ENCODE measurements around the gene C4BPA. TPM values are rescaled to one million over a fixed set of nuclear protein-coding genes. Genes with fewer than 3 reads are reported as not detected.

The C4BPA gene
- polyA plus RNA-seq, 1 of the 3 experiments (the other 2 are of a cell fraction) = not detected

DNA sequence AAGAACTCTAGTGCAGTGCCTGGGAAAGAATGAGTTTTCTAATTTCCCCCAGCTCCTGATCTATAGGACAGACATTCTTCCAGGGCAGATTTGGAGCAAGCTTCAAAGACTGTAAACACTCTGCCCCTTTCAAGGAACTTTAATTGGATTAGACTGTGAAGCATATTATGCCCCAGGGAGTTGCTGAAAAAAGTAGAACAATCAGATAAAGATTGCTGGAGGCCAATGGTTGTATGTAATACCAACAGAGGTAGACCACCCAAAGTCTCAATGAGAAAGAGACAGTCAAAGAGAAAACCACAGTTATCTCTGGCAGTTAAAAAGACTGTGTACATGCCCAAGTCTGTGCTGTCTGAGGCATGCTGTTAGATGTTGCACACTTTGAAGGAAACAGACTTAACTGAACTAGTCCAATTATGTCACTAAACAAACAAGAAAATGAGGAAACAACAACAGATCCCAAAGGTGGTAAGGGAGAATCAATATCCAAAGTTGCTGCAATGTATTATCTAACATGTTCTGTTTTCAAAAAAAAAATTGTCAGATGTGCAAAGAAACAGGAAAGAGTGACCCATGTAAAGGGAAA is 24.4 kb downstream of the C4BPA start:
- Histone ChIP-seq H3K36me3 (replicated peaks in 1 of 2; ENCODE audit: control insufficient read depth in 1 of 2, insufficient read depth in 2 of 2, low read length in 1 of 2) (no peaks in the 10 kb centered on the region), H3K4me3 (ENCODE audit: low read depth in 2 of 2, low read length in 1 of 2) (no peak overlapping the region), H3K27me3 (ENCODE audit: insufficient read depth) (no peaks in the 10 kb centered on the region), H3K4me1 (ENCODE audit: control insufficient read depth in 1 of 2, insufficient read depth in 2 of 2, low read depth in 1 of 2, low read length in 1 of 2) (no peaks in the 10 kb centered on the region), H3K79me2 (ENCODE audit: insufficient read depth) (no peaks in the 10 kb centered on the region), H3K9me2 (no peaks in the 10 kb centered on the region), H3K9ac (no peak overlapping the region), H3F3A (replicated peaks; ENCODE audit: insufficient read depth) (no peaks in the 10 kb centered on the region), H3K4me2 (no peak overlapping the region), H4K20me1 (ENCODE audit: insufficient read depth) (no peaks in the 10 kb centered on the region), H2AFZ (ENCODE audit: low read depth) (no peak overlapping the region), H3K27ac (ENCODE audit: low read depth in 2 of 2, low read length in 1 of 2) (no peak overlapping the region), H3K9me3 (no peaks in the 10 kb centered on the region)
- no peak for TF ChIP-seq JUND (IDR thresholded peaks at IDR 0.05)
- no peak for TF ChIP-seq USF1 (IDR thresholded peaks at IDR 0.05; ENCODE audit: borderline replicate concordance, low read depth)
- TF ChIP-seq GATA2 (CRISPR knock-in tag; IDR thresholded peaks at IDR 0.05) = no peak
- no peak for TF ChIP-seq FOXJ3 (CRISPR knock-in tag; IDR thresholded peaks at IDR 0.05)
- no peak for TF ChIP-seq FOXM1 (IDR thresholded peaks at IDR 0.05; ENCODE audit: low read depth)
- TF ChIP-seq, protein P1, sequence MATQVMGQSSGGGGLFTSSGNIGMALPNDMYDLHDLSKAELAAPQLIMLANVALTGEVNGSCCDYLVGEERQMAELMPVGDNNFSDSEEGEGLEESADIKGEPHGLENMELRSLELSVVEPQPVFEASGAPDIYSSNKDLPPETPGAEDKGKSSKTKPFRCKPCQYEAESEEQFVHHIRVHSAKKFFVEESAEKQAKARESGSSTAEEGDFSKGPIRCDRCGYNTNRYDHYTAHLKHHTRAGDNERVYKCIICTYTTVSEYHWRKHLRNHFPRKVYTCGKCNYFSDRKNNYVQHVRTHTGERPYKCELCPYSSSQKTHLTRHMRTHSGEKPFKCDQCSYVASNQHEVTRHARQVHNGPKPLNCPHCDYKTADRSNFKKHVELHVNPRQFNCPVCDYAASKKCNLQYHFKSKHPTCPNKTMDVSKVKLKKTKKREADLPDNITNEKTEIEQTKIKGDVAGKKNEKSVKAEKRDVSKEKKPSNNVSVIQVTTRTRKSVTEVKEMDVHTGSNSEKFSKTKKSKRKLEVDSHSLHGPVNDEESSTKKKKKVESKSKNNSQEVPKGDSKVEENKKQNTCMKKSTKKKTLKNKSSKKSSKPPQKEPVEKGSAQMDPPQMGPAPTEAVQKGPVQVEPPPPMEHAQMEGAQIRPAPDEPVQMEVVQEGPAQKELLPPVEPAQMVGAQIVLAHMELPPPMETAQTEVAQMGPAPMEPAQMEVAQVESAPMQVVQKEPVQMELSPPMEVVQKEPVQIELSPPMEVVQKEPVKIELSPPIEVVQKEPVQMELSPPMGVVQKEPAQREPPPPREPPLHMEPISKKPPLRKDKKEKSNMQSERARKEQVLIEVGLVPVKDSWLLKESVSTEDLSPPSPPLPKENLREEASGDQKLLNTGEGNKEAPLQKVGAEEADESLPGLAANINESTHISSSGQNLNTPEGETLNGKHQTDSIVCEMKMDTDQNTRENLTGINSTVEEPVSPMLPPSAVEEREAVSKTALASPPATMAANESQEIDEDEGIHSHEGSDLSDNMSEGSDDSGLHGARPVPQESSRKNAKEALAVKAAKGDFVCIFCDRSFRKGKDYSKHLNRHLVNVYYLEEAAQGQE (IDR thresholded peaks at IDR 0.05; ENCODE audit: low read depth, low read length) = no peak
- TF ChIP-seq, protein P2, sequence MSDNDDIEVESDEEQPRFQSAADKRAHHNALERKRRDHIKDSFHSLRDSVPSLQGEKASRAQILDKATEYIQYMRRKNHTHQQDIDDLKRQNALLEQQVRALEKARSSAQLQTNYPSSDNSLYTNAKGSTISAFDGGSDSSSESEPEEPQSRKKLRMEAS (IDR thresholded peaks at IDR 0.05; ENCODE audit: low read depth) = no peak
- TF ChIP-seq CHD2 (IDR thresholded peaks at IDR 0.05; ENCODE audit: low read length, partially characterized antibody) = no peak
- TF ChIP-seq NFIC (IDR thresholded peaks at IDR 0.05; ENCODE audit: borderline replicate concordance) = no peak
- no peak for TF ChIP-seq USF2 (IDR thresholded peaks at IDR 0.05; ENCODE audit: borderline replicate concordance, low read depth, low read length)
- DNase-seq = no peak
- ChIA-PET POLR2A (no interaction called here), CTCF (interaction anchor here (0.9 kb wide), 1 partner anchor 259 kb away, joined by 3 read pairs; no protein-coding TSS in a partner anchor)

- POLR2A ChIA-PET = no interaction called here
- CTCF ChIA-PET = no interaction called here
- Histone ChIP-seq H3F3A (replicated peaks; ENCODE audit: insufficient read depth) (no peaks in the 10 kb centered on the region), H3K9me2 (no peaks in the 10 kb centered on the region), H3K4me3 (ENCODE audit: low read depth in 2 of 2, low read length in 1 of 2) (no peak overlapping the region), H3K4me2 (no peak overlapping the region), H3K9ac (no peak overlapping the region), H2AFZ (ENCODE audit: low read depth) (no peak overlapping the region), H3K27ac (ENCODE audit: low read depth in 2 of 2, low read length in 1 of 2) (no peak overlapping the region), H3K9me3 (no peaks in the 10 kb centered on the region), H4K20me1 (ENCODE audit: insufficient read depth) (no peaks in the 10 kb centered on the region), H3K4me1 (ENCODE audit: control insufficient read depth in 1 of 2, insufficient read depth in 2 of 2, low read depth in 1 of 2, low read length in 1 of 2) (no peaks in the 10 kb centered on the region), H3K27me3 (ENCODE audit: insufficient read depth) (no peaks in the 10 kb centered on the region), H3K36me3 (replicated peaks in 1 of 2; ENCODE audit: control insufficient read depth in 1 of 2, insufficient read depth in 2 of 2, low read length in 1 of 2) (no peaks in the 10 kb centered on the region), H3K79me2 (ENCODE audit: insufficient read depth) (no peaks in the 10 kb centered on the region)
- TF ChIP-seq CTCF (IDR thresholded peaks at IDR 0.05) = no peak
- TF ChIP-seq EP300 (IDR thresholded peaks at IDR 0.05; ENCODE audit: borderline replicate concordance in 1 of 2, low read depth in 1 of 2, low read length in 1 of 2) = no peak
- no peak for TF ChIP-seq TAF1 (IDR thresholded peaks at IDR 0.05; ENCODE audit: borderline replicate concordance, low read depth, low read length)
- TF ChIP-seq ELF1 (IDR thresholded peaks at IDR 0.05) = no peak
- no peak for TF ChIP-seq TCF12 (IDR thresholded peaks at IDR 0.05)
- TF ChIP-seq GATA2 (CRISPR knock-in tag; IDR thresholded peaks at IDR 0.05) = no peak
- no peak for TF ChIP-seq USF1 (IDR thresholded peaks at IDR 0.05; ENCODE audit: borderline replicate concordance, low read depth)
- no peak for DNase-seq
Observed at GRCh38 chr1:207129053-207129452, 25.0 kb downstream of the C4BPA start.
